Fibroblast of skin of right biceps (primary cell): ENCODE measurements around the gene TBCD.

ENCODE experiments used
- DNase-seq: peaks from one replicate; pipeline ENCODE4 v3.0.0-alpha.2; 2013

The TBCD gene

DNA sequence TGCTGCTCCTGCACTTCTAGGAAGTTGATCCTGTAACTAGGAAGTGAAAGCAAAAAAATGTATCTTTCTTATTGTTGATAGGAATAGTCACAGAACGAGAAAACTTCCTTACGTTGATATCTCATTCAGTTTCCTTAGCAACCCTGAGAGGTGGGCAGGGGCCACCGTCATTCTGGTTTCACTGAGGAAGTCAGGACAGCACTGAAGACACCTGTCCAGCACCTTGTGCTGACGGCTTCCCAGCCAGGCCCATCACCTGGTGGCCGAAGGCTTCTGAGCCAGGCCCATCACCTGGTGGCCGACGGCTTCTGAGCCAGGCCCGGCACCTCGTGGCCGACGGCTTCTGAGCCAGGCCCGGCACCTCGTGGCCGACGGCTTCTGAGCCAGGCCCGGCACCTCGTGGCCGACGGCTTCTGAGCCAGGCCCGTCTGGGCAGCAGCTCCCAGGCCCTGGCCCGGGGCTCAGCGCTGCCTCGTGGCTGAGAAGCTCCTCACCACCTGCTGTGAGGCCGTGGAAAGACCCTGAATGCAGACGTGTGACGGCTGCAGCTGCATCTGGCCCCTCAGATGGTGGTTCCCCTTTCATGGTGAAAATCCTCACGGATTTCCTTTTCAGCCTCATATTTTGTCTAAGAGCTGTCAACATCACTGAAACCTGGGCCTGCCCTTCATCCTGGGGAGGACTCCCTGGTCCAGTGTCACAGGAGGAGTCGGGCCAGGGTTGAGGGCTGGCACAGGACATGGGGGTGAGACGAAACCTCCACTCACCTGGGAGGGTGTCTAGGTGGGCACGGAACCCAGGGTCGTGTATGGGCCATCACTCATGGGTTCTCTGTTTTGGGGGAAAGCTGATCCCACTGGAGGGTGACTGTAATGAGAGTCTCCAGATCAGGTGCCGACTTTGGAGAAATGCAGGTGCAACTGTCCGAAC is 121.0 kb downstream of the TBCD start:
- no peak for DNase-seq

DNA sequence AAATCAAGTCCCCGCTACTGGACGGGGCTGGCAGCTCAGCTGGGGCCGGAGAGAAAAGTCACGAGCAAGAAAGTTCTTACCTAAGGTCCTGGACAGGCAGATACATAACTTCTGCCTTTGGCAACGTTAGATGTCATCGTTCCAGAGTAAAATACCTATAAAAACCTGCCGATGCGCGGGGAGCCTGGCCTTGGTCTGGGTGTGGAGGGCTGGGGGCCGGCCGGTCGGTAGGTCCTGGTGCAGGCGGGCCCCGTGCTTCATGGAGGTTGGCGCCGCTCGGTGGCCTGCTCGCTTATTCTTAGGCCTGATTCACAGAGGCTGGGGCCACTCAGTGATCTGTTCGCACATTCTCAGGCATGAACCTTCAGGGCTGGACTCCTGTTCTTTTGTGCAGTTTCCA is 121.7 kb downstream of the TBCD start:
- no peak for DNase-seq

DNA sequence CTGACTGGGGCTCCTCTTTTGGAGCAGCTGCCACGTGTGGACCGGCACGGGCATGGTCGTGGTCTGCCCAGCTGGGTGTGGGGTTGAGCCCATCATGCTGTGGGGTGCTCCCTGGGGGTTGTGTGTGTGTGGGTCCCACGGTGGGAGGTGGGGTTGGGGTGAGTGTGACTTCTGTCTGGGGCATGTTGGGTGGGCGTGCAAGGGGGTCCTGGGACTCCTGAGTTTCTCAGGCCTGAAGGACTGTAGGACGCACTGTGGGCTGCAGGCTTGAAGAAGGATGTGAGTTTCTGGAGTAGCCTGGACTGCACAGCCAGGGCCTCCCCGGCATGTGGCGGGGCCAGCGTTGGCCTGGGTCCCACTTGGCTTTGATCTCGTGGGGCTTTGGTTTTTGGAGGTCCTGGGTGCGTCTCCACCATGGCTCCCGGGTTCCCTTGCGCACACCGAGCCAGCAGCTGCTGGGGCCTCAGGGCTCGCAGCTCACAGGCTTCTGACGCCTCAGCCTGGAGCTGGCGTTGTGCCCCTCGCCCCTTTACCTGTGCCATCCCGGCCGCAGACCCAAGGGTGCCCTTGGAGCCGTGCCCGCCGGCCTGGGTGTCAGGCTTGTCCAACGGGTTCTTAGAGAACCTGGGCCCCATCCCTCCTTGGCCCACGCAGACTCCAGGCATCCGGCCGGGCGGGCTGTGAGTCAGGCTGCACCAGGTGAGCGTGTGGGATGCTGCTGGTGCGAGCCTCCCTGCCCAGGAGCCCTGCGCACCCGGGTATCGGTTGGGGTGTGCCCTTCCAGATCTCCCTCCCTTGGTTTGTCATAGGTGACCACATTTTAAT is 122.4 kb downstream of the TBCD start:
- no peak for DNase-seq

DNA sequence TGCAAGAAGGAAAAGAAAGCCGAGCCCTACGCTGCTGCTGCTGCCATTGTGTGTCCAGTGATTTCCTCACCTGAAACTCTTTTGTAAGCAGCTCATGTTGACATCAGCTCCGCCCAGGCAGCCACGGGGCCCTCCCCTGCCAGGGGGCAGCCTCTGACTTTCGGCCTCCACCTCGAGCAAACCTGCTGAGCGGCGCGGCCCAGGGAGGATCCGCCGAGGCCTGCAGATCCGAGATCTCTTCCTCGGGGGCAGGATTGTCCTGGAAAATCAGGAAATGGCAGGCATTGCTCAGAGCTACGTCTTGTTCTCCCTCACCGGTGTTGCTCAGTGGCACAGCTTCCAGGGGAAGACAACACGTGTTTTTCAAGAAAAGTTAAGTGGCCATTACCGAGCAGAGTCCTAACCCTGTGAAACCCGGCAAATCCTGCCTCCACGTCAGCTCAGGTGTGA is 123.6 kb downstream of the TBCD start:
- no peak for DNase-seq

DNA sequence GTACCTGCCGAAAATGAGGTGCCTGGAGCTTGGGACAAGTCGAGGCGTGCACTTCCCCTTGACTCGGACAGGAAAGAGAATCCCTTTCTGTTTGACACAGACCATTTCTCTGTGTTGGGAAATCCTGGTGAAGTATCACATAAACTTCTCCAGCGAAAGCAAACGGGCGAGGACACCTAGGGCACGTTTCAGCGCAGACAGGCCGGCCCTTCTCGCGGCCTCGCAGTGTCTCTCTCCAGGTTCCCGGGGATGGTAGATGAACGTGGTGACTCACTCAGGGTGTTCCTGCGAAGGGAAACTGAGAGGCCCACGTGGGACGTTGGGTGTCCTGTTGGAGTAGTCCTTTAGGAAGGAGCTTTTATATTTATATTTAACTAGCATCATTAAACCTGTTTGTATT is 124.3 kb downstream of the TBCD start:
- DNase-seq = no peak

DNA sequence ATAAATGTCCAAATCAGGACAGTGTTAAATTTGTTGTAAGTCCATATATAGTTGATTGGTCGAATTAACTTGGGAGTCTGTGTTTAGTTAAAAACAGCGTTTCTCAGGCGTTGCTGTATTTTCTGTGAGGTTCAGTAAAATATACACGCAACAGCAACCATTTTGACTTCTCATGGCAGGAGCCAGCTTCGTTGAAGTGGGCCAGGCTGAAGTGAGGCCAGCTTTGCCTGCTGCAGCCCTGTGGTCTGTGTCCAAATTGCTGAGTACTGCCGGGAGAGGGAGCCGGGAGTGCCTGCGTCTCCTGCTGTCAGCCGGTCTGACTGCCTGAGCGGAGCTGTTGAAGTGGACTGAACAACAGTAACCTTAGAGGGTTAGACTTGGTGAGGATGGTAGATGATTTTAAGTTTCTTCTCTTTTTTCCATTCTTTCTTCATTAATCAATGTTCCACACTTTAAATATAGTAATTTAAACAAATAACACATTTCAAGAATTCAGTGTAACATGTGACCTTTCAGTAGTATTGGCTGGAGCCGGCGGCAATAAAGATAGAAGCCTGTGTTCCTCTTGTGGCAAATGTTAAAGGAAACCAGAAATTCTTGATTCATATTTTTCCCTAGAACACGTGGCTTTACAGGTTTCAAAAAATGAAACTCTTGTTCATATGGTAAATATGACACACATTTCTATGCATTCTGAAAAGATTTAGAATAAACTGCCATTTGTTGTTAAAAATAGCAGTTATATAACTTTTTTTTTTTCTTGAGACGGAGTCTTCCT is 124.9 kb downstream of the TBCD start:
- peak; percentile 55 for DNase-seq

DNA sequence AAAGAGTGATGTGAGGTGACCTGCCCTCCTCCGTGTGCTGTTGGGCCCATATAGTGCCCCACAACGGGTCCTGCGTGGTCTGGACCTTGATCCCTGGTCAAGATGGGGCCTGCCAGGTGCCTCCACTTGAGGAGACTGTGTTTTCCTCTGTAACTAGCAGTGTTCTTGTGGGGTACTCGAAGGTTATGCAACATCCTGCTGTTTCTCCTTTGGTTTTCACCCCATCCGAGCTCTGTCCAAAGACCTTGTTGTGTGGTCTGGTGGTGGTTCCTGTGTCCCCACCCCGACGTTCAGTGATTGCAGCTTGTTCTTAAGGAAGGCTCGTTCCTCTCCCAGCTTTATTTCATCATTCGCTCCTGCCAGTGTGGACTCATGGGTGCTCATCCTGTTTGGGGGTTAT is 126.7 kb downstream of the TBCD start:
- no peak for DNase-seq

DNA sequence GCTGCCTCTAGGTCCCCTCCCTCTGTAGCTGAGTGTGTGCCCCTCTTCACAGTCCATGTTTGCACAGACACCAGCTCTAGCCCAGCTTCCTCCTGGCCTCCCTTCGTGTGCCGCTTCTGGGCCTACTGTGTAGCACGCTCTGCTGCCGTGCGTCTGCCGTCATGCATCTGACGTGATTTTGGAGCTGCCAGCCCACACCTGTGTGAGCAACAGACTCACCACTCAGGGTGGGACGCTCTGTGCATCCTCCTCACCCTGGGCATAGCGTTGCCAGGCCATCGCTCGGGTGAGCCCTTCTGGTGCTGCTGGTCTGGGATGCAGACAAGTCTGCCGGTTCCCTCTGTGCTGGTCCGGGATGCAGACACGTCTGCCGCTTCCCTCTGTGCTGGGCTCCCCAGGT is 127.4 kb downstream of the TBCD start:
- DNase-seq = no peak

DNA sequence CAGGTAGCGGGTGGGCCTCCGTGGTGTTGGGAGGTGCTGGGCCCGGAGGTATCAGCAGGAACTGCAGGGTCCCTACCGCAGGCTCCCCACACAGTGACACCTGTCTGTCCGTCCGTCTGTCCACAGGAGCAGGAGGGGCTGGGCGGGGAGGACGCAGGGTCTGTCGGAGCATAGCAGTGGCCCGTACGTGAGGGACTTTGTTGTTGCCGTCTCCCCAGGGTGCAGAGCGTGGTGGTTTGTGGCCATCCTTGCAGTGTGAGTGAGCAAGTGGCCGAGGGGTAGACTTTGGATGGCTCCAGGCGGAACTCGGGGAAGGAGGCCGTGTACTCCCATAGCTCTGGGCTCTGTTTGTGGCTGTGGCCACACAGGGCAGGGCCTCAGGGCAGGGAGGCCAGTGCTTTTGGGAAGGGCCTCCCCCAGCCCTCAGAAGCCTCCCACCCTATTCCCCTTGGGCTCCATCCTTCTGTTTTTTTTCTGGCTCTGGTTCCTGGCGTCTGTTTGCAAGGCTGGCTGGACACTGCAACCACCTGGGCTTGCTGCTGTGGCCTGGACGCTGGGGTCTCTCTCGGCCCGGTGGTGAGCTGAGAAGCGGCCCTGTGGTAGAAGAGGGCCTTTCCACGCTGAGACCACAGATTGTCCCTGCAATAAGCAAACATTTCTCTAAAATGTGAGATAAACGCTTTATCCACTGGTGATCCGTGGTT is 128.9 kb downstream of the TBCD start:
- DNase-seq = no peak

DNA sequence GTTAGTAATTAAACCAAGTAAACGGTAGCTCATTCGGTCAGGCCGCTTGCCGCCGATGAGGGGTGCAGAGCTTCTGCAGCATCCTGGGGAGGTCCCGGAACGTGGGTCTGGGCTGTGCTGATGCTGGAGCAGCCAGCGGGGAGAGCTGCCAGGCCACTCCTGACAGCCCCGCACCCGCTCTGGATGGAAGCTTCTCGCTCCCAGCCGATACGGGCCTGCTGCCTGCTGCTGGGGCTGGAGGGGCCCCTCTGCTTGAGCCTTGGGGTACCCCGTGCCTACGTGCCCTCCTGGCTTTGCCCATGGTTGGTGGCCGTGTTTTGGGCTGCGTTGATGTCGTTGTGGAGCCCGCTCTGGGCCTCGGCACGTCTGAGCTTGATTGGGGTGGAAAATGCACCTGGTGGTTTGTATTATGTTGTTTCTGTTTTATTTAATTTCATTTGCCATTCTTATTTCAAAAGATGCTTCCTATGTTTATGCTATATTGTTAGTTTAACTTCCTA is 129.5 kb downstream of the TBCD start:
- DNase-seq = no peak

DNA sequence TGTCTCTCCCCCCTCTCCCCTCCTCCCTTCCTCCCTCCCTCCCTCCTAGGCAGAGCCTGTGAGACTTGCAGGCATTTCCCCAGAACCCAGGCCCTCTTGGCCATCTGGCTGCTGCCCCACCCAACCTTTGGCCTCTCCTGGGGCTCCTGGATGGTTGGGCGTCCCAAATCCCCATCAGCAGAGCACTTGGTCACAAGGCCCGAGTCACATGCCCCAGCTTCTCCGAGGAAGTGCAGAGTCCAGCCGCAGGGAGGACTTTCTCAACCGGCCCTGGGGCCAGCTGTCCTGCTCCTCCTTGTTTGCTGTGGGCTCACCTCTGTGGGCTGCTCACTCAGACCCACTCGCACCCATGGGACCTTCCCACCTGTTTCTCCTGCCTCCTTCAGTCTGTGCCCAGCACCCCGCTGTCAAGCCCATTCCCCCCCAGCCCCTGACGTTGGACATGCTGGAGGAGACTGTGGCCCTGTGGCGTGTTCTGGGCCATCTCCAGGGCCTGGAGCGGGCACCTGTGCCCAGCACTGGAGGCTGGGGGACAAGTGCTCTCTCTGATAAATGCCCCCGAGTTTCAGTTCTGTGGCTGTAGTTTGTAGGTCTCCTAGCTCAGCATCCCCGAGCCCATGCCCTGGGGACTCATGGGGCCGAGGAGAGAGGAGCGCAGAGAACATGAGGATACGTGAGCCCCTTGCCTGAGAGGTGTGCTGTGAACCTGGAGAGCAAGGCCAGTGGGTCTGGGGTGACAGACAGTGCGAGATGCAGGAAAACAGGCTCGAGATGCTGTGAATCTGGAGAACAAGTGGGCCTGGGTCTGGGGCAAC is 130.2 kb downstream of the TBCD start:
- DNase-seq = no peak

DNA sequence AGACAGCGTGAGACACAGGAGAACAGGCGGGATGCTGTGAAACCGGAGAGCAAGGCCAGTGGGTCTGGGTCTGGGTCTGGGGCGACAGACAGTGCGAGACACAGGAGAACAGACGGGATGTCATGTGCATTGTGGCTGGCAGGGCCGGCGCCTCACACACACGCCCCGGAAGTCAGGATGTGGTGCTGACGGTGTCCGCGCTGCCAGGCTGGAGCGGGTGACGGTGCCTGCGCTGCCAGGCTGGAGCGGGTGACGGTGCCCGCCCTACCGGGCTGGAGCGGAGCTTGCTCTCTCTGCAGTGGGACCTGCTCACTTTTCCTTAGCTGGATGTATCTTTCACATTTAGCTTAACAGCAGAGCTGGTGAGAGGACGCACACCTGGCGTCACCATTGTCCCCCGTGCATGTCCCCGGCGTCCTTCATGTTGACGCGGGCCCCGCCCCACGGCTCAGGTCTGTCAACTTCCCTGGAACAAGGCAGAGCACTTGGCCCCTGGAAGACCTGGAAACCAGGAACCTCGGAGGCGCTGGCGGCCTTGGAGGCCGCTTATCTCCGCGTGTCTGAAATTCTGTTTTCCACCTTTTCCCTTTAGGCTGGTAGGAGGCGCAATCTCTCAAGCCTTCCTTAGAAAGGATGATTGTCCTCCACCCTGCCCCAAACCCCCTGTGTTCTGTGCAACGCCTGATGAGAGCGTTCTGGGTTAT is 131.0 kb downstream of the TBCD start:
- DNase-seq = no peak

DNA sequence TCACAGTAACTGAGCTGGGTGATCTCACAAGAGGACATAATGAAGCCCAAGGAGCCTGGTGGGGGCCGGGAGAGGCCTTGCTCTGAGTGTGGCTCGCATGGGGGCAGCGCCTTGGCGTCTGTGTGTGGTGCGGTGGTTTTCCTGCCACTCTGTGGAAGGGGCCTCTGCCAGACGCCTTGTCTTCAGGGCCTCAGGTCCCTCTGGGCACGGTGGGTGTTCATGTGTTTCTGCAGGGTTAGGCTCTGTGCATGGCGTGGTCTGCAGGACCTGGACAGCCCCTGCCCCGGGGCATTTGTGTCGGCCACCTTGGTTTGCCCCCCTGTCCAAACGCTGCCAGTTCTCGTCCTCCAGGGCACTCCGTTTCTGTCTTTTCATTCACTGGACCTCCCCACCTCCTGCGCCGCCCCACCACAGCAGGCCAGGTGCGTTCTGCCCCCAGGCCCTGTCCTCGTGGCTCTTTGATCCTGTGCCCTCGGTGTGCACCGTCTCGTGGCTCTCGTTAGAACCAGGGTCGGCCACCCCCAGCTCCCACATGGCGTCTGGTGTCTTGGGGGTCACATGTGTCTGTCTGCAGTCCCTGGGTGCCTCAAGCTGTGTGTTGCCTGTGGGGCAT is 131.7 kb downstream of the TBCD start:
- no peak for DNase-seq

DNA sequence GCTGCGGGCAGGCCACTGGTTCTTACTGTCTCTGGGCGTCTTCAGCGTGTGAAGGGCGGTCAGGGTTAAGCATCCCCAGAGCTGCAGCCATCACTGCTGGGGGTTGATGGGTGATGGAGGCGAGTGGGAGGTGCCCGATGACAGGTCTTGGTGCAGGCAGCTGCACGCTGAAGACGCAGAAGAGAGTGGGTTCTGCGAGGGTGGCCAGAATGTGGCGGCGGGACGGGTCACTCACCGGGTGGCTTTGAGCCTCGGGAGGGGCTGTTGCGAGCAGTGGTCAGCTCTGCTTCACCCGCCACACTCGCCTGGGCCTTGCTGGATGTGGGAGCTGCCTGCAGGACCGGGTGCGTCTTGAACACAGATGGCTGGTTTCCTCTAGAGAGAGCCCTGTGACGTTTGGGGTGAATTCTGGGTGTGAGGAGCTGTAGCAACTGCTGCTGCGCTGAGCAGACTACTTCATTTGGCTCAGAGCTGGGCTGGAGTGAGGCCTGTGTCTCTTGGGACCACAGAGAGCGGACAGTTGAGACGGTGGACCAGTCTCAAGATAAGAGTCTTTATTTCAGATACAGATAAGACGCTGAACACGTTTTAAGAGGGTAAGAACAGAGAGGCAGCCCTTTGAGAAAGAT is 132.6 kb downstream of the TBCD start:
- no peak for DNase-seq

DNA sequence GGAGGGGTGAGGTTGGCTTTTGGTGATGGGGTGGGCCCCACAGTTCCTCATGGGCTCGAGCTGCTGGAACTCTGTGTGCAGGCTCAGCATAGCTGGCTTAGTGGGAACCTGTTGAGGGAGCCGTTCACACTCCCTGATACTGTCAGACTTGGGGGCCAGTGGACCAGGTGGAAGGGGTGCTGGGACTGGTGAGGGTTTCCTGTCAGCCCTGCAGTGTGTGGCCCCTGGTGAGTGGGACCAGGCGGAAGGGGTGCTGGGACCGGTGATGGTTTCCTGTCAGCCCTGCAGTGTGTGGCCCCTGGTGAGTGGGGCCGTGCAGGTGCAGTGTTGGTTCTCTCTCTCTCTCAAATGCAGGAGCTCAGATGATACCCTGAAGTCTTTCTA is 133.1 kb downstream of the TBCD start:
- no peak for DNase-seq

DNA sequence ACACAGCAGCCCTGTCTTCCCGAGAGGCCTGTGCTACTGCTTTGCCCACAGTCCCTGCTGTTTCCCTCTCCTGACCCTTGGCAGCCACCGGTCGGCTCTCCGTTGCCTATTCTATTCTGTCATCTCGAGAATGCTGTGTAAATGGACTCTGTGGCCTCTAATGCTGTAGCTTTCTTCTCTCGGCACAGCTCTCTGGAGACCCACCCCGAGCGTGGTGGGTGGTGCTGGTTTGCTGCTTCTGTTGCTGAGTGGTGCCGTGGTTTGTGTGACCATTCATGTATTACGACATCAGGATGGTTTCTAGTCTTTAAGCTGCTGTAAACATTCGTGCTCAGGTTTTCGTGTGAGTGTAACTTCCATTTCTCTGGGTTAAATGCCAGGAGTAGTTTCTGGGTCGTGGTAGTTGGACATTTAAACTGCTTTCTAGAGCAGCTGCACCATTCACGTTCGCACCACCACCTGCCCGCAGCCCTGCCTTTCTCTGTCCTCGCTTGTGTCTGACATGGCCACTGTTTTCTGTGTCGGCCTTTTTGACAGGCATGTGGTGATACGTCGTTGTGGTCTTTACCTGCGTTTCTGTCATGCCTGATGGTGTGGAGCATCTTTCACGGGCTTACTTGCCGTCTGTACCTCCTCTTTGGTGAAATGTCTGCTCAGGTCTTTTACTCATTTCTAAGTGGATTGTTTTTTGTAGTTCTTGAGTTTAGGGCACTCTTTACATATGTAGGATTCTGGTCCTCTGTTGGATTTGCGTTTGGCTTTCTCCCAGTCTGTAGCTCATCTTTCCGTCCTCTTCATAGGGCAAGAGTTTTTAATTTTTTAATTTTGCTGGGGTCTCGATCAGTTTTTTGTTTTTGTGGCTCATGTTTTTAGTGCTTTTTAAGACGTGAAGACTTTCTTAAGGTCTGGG is 135.6 kb downstream of the TBCD start:
- DNase-seq = peak; percentile 20

DNA sequence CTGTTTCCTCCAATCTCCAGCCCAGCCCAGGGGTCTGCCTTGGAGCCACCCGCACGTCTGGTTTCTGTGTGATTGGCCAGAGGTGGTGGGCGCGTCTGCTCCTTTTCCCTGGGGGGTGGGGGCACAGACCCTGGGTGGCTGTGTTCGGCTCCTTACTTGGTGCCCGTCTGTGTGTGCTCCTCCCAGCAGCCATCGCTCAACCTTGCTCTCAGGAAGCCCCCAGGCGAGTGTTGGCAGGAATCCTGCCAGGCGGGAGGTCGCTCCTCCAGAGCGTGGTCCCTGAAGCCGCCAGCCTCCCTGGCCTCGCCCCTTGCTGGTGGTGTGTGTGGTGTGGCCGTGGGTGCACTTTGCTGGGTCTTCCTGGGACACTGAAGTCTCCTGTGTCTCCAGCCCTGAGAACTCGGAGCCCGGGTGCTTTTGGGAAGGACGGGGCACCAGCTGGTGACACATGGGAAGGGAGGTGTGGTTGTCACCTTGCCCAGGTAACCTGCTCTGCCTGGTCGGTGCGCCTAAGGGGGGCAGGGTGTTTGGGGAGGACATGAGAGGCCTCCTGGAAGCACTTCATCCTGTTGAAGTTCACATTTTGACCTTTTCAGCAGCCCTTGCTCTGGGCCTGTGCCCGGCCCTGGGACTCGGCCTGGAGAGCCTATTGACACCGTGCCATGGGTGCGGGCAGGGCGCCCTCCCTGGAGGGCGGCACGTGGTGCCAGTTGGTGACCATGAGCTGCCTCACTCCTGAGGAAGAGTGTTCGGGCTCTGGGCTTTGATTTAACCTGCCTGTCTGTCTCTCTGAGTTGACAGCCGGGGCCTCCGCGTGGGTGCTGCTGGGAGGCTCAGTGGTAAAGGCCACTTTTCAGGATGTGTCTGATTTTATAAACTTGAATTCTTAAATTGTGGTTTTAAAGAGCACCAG is 137.0 kb downstream of the TBCD start:
- DNase-seq = no peak
